ENCODE measurements around the gene CACNA2D3.

The CACNA2D3 gene

GRCh38 chr3:54654776-54655175, 532.4 kb downstream of the CACNA2D3 start:
- no peak for TF ChIP-seq FOXP2 (optimal IDR thresholded peaks at IDR 0.05; ENCODE audit: borderline replicate concordance, extremely low read depth, extremely low read length, insufficient read depth)
- no peak for TF ChIP-seq POLR2AphosphoS5 (IDR thresholded peaks at IDR 0.05; ENCODE audit: low read depth, low read length)
- TF ChIP-seq SIN3A (IDR thresholded peaks at IDR 0.05; ENCODE audit: borderline replicate concordance, insufficient read depth, low read length) = no peak
- TF ChIP-seq TAF1 (IDR thresholded peaks at IDR 0.05; ENCODE audit: borderline replicate concordance, insufficient read depth, low read length) = no peak
- no peak for TF ChIP-seq REST (IDR thresholded peaks at IDR 0.05; ENCODE audit: insufficient read depth in 1 of 2, low read depth in 2 of 2, low read length in 2 of 2)

- no peak for TF ChIP-seq TAF1 (IDR thresholded peaks at IDR 0.05; ENCODE audit: borderline replicate concordance, insufficient read depth, low read length)
- no peak for TF ChIP-seq SIN3A (IDR thresholded peaks at IDR 0.05; ENCODE audit: borderline replicate concordance, insufficient read depth, low read length)
- TF ChIP-seq REST (IDR thresholded peaks at IDR 0.05; ENCODE audit: insufficient read depth in 1 of 2, low read depth in 2 of 2, low read length in 2 of 2) = no peak
- no peak for TF ChIP-seq FOXP2 (optimal IDR thresholded peaks at IDR 0.05; ENCODE audit: borderline replicate concordance, extremely low read depth, extremely low read length, insufficient read depth)
- TF ChIP-seq POLR2AphosphoS5 (IDR thresholded peaks at IDR 0.05; ENCODE audit: low read depth, low read length) = no peak
Measured at GRCh38 chr3:54659347-54659746, 537.0 kb downstream of the CACNA2D3 start.

- TF ChIP-seq REST (IDR thresholded peaks at IDR 0.05; ENCODE audit: insufficient read depth in 1 of 2, low read depth in 2 of 2, low read length in 2 of 2) = no peak
- no peak for TF ChIP-seq SIN3A (IDR thresholded peaks at IDR 0.05; ENCODE audit: borderline replicate concordance, insufficient read depth, low read length)
- TF ChIP-seq FOXP2 (optimal IDR thresholded peaks at IDR 0.05; ENCODE audit: borderline replicate concordance, extremely low read depth, extremely low read length, insufficient read depth) = no peak
- no peak for TF ChIP-seq POLR2AphosphoS5 (IDR thresholded peaks at IDR 0.05; ENCODE audit: low read depth, low read length)
- TF ChIP-seq TAF1 (IDR thresholded peaks at IDR 0.05; ENCODE audit: borderline replicate concordance, insufficient read depth, low read length) = no peak
Measured at GRCh38 chr3:54660714-54661132, 538.4 kb downstream of the CACNA2D3 start.

- TF ChIP-seq POLR2AphosphoS5 (IDR thresholded peaks at IDR 0.05; ENCODE audit: low read depth, low read length) = no peak
- TF ChIP-seq TAF1 (IDR thresholded peaks at IDR 0.05; ENCODE audit: borderline replicate concordance, insufficient read depth, low read length) = no peak
- TF ChIP-seq SIN3A (IDR thresholded peaks at IDR 0.05; ENCODE audit: borderline replicate concordance, insufficient read depth, low read length) = no peak
- TF ChIP-seq FOXP2 (optimal IDR thresholded peaks at IDR 0.05; ENCODE audit: borderline replicate concordance, extremely low read depth, extremely low read length, insufficient read depth) = no peak
- TF ChIP-seq REST (IDR thresholded peaks at IDR 0.05; ENCODE audit: insufficient read depth in 1 of 2, low read depth in 2 of 2, low read length in 2 of 2) = no peak
Measured at GRCh38 chr3:54661151-54661550, 538.8 kb downstream of the CACNA2D3 start.

- no peak for TF ChIP-seq REST (IDR thresholded peaks at IDR 0.05; ENCODE audit: insufficient read depth in 1 of 2, low read depth in 2 of 2, low read length in 2 of 2)
- no peak for TF ChIP-seq POLR2AphosphoS5 (IDR thresholded peaks at IDR 0.05; ENCODE audit: low read depth, low read length)
- no peak for TF ChIP-seq TAF1 (IDR thresholded peaks at IDR 0.05; ENCODE audit: borderline replicate concordance, insufficient read depth, low read length)
- no peak for TF ChIP-seq FOXP2 (optimal IDR thresholded peaks at IDR 0.05; ENCODE audit: borderline replicate concordance, extremely low read depth, extremely low read length, insufficient read depth)
- TF ChIP-seq SIN3A (IDR thresholded peaks at IDR 0.05; ENCODE audit: borderline replicate concordance, insufficient read depth, low read length) = no peak
Measured at GRCh38 chr3:54663501-54664011, 541.2 kb downstream of the CACNA2D3 start.
